ENCODE results near the gene CEMIP.

DNA sequence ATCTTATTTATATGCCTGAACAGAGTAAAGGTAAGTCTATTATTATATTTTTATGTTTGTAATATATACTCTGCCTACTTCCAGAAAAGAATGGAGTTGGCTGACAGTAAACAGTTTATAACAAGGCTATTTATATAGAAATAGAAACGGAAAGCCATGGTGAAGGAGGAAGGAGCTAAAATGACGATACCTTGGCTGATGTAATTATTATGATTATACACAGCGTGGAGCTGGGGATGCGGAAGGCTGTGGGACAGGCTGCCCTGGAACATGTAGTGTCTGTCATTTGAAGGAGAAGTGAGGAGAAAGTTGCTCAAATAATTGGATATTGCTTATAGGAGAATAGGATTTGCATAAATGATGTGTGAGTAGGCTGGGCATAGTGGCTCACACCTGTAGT is 37.8 kb downstream of the CEMIP start:
- TF ChIP-seq, protein P1, sequence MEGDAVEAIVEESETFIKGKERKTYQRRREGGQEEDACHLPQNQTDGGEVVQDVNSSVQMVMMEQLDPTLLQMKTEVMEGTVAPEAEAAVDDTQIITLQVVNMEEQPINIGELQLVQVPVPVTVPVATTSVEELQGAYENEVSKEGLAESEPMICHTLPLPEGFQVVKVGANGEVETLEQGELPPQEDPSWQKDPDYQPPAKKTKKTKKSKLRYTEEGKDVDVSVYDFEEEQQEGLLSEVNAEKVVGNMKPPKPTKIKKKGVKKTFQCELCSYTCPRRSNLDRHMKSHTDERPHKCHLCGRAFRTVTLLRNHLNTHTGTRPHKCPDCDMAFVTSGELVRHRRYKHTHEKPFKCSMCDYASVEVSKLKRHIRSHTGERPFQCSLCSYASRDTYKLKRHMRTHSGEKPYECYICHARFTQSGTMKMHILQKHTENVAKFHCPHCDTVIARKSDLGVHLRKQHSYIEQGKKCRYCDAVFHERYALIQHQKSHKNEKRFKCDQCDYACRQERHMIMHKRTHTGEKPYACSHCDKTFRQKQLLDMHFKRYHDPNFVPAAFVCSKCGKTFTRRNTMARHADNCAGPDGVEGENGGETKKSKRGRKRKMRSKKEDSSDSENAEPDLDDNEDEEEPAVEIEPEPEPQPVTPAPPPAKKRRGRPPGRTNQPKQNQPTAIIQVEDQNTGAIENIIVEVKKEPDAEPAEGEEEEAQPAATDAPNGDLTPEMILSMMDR (IDR thresholded peaks at IDR 0.05): no peak
- no peak for TF ChIP-seq EZH2 (IDR thresholded peaks at IDR 0.05)

Data from neural progenitor cell (in vitro differentiated cells).